Transverse colon (tissue), 4 donors: ENCODE measurements around the gene CDK14. TPM values are rescaled to one million over a fixed set of nuclear protein-coding genes. Genes with fewer than 3 reads are reported as not detected.
A peak's percentile ranks its signal among the peaks of the same experiment; 100 is the strongest.
"Not testable (repeated sequence)": the region's sequence is repeated elsewhere in the genome, so short reads cannot be mapped to it uniquely, and the experiment has no call there.

Source experiments
- DNase-seq: peaks from one replicate; pipeline ENCODE4 v3.0.0-alpha.2; 2019
- H3K27ac ChIP-seq, 4 donors: fragments of 200-600 bp; sonication (generic); 2 replicates each; pipeline ENCODE4 v1.5.1; 2016 to 2018; ENCODE audit warnings: inconsistent platforms in 4 of 4
- H3K27me3 ChIP-seq: fragments of 200-600 bp; sonication (generic); 2 replicates; pipeline ENCODE4 v1.5.1; 2017; ENCODE audit warnings: inconsistent platforms
- H3K36me3 ChIP-seq, 4 donors: fragments of 200-600 bp; sonication (generic); 2 replicates each; pipeline ENCODE4 v1.5.1; 2017 to 2019; ENCODE audit warnings: inconsistent platforms in 4 of 4
- H3K4me1 ChIP-seq, 4 donors: fragments of 200-600 bp; sonication (generic); 2 replicates each; pipeline ENCODE4 v1.5.1; 2017 to 2020; ENCODE audit warnings: inconsistent platforms in 4 of 4
- H3K4me3 ChIP-seq, 4 donors: fragments of 200-600 bp; sonication (generic); 1 replicate in 1 of 4; 2 replicates in 3 of 4; pipeline versions ENCODE4 v1.5.1 to v1.6.1; 2017 to 2019; ENCODE audit warnings: inconsistent platforms in 4 of 4
- H3K9me3 ChIP-seq, 2 donors: fragments of 200-600 bp; sonication (generic); 2 replicates each; pipeline ENCODE4 v1.5.1; 2017 to 2019; ENCODE audit warnings: inconsistent platforms in 2 of 2
- CTCF ChIP-seq, 5 experiments: fragments of 200-600 bp in 3 of 5; fragments of 450-650 bp in 2 of 5; sonication (generic) in 3 of 5; IDR thresholded peaks; 1 replicate in 2 of 5; 2 replicates in 3 of 5; pipeline ENCODE4 v1.5.1; 2016 to 2017; ENCODE audit warnings: antibody characterized with exemption in 5 of 5, inconsistent platforms in 3 of 5, mild to moderate bottlenecking in 2 of 5, moderate library complexity in 1 of 5
- EP300 ChIP-seq: sonication (generic); formaldehyde crosslinking; IDR thresholded peaks from one replicate; pipeline ENCODE4 v1.6.1; 2017; ENCODE audit warnings: antibody characterized with exemption, low read depth
- POLR2A ChIP-seq: fragments of 450-650 bp; IDR thresholded peaks from one replicate; pipeline ENCODE4 v1.6.1; 2016; ENCODE audit warnings: antibody characterized with exemption, mild to moderate bottlenecking, moderate library complexity
- POLR2AphosphoS5 ChIP-seq, 3 donors: sonication (generic); formaldehyde crosslinking; IDR thresholded peaks; one replicate each; pipeline ENCODE4 v1.6.1; 2016; ENCODE audit warnings: antibody characterized with exemption in 3 of 3
- WGBS, 2 donors: methylation state at CpG; one replicate each; pipeline ENCODE4 v1.1.5; 2018; ENCODE audit warnings: low coverage in 1 of 2; 5-methylcytosine and 5-hydroxymethylcytosine counted together
- in situ Hi-C, 4 donors: fragments of 200-750 bp; cut with MboI; loops; one replicate each; pipeline versions ENCODE4 v1.15.0 to v1.15.1; 2017; ENCODE audit warnings: low sequenced_read_pairs in 3 of 4, low pct_ligation_motif_present in 1 of 4, low pct_unique_long_range_greater_than_20kb in 1 of 4
- intact Hi-C: fragments of 100-400 bp; cut with DNase I; formaldehyde crosslinking; loops from one replicate; pipeline ENCODE4 v1.15.1; 2023; ENCODE audit warnings: low total_unique reads
- total RNA-seq, 4 donors: library from RNA; depleted of rRNA; stranded (reverse); fragments of >200 nt; gene quantifications; one replicate each; pipeline ENCODE4 v1.1.0, GENCODE V29; 2016

Gene CDK14
- total RNA-seq, 4 donors from 2014 or later: 0.40 to 15.4 (median 4.8) TPM

DNA sequence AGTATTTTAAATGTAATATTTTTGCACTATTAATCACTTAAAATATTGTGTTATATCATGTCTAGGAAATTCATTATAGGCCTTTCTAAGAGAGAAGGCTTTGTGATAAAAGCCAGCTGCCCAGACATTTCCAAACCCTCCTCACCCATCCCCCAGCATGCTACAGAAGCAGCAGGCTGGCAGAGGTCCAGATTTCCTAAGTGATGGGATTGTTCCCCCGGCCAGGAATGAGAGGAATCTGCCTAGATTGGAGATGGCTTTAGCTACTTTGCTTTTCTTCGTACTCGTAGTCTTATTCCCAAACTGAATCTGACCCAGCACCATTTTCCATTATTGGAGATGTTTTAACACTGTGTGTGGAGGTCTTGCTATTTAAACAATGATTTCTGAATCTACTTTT lies 29.4 kb downstream of the CDK14 start:
- 47 to 76% methylated on average over 3 of the region's 3 CpGs for WGBS, 2 donors
- Histone ChIP-seq H3K27me3 (no peaks in the 10 kb centered on the region), H3K36me3 (no peaks in the 10 kb centered on the region), H3K4me3 (no peak overlapping the region), H3K27ac (peak overlapping the region in 2 of 4 donors; percentile 9 to 39), H3K4me1 (peaks cover 0 to 24% (median 16%) of the 10 kb centered on the region in 4 donors), H3K9me3 (no peaks in the 10 kb centered on the region)
- intact Hi-C loops (no loop called here), in situ Hi-C loops (no loop called here)
- TF ChIP-seq POLR2A (no peak), EP300 (no peak), POLR2AphosphoS5 (IDR thresholded peaks at IDR 0.05) (no peak), CTCF (IDR thresholded peaks at IDR 0.05) (no peak)
- DNase-seq: peak; percentile 11

DNA sequence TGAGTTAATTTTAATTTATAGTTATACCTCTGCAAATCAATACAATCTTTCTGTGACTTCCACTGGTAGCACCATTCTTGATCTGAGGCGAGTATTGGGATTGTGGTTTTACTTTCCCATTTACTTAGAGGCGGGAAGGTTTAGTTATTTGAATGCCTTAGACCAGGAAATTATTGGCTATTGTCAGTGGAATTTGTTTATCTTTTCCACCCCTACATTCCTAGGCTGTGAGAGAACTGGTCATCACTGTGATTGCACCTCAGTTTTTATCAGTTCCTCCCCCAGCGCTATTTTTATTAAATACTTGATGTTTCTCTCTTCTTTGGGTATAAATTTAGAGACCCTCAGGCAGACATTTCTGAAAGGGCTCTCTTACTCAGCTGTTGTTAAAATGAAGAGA lies 29.9 kb downstream of the CDK14 start:
- TF ChIP-seq EP300 (no peak), POLR2A (no peak), CTCF (IDR thresholded peaks at IDR 0.05) (no peak), POLR2AphosphoS5 (IDR thresholded peaks at IDR 0.05) (no peak)
- Histone ChIP-seq H3K4me3 (no peak overlapping the region), H3K9me3 (no peaks in the 10 kb centered on the region), H3K36me3 (no peaks in the 10 kb centered on the region), H3K4me1 (peaks cover 0 to 24% (median 16%) of the 10 kb centered on the region in 4 donors), H3K27me3 (no peaks in the 10 kb centered on the region), H3K27ac (peak overlapping the region in 2 of 4 donors; percentile 9 to 39)
- DNase-seq: no peak
- WGBS, 2 donors: 66 to 72% methylated on average over 2 to 3 of the region's 3 CpGs
- in situ Hi-C loops (no loop called here), intact Hi-C loops (no loop called here)

DNA sequence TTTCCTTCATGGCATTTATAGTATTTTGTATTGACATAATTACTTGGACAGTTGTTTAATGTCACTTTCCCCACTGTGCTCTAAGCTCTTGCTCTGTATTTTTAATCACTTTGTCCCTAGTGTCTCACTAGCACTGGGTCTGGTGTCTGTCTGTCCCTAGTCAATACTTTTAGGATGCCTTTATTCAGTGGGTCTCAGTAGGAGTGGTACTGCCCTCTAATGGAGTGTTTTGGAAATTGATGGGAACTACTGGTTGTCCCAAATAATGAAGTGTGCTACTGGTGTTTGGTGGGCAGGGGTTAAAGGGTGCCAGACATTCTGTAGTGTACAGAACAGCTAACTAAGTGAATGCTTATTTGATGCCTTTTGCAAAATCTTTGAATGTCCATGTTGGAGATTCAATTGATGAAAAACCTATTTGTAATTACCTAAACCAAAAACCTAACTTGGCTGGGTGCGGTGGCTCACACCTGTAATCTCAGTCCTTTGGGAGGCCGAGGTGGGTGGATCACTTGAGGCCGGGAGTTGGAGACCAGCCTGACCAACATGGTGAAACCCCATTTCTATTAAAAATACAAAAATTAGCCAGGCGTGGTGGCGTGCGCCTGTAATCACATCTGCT lies 33.3 kb downstream of the CDK14 start:
- H3K27me3 ChIP-seq: no peaks in the 10 kb centered on the region
- no peak overlapping the region for H3K4me3 ChIP-seq
- intact Hi-C loops (no loop called here), in situ Hi-C loops (no loop called here)
- TF ChIP-seq POLR2A (no peak), CTCF (IDR thresholded peaks at IDR 0.05) (peak; percentile 34 to 57 (median 48)), EP300 (no peak)
- 93% methylated on average over 6 of the region's 6 CpGs; no CpG with 5 or more reads in 1 of the 2 donors for WGBS, 2 donors
- H3K27ac ChIP-seq: no peak overlapping the region
- no peak for DNase-seq
- H3K36me3 ChIP-seq: no peaks in the 10 kb centered on the region
- H3K4me1 ChIP-seq: peaks cover 0 to 11% (median 11%) of the 10 kb centered on the region in 4 donors
- H3K9me3 ChIP-seq: no peaks in the 10 kb centered on the region

DNA sequence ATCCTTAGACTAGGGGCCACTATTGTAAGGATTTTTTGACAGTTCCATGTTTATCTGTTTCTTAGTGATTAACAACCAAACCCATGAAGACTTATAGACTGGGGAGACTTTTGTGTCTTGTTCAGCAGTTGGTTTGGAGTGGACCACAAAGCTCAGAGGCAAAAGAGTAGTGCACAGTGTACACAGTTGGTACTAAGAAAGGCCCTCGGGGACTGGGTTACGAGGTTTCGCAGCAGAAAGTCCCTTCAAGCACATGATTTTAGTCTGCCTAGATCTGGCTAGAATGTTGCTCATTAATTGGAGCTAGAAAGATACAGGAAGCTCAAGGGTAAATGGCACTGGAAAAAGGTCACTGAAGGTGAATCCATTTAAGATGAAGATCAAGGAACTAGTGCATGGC lies 35.4 kb downstream of the CDK14 start:
- no peak for TF ChIP-seq EP300
- no peak for TF ChIP-seq CTCF (IDR thresholded peaks at IDR 0.05)
- no peak for TF ChIP-seq POLR2AphosphoS5 (IDR thresholded peaks at IDR 0.05)
- no peak for TF ChIP-seq POLR2A
- intact Hi-C loops: no loop called here

DNA sequence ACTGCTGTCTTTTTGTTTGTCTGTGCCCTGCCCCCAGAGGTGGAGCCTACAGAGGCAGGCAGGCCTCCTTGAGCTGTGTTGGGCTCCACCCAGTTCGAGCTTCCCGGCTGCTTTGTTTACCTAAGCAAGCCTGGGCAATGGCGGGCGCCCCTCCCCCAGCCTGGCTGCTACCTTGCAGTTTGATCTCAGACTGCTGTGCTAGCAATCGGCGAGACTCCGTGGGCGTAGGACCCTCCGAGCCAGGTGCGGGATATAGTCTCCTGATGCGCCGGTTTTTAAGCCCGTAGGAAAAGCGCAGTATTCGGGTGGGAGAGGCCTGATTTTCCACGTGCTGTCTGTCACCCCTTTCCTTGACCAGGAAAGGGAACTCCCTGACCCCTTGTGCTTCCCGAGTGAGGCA lies 43.6 kb downstream of the CDK14 start:
- DNase-seq, in situ Hi-C loops, H3K27me3 ChIP-seq, H3K27ac ChIP-seq, H3K4me3 ChIP-seq, H3K4me1 ChIP-seq, H3K36me3 ChIP-seq, intact Hi-C loops, H3K9me3 ChIP-seq: not testable (repeated sequence)
- 85% methylated on average over 17 of the region's 17 CpGs; no CpG with 5 or more reads in 1 of the 2 donors for WGBS, 2 donors

More for the DNA sequence above, 35.4 kb downstream of the CDK14 start:
- no peak overlapping the region for H3K27ac ChIP-seq
- no peak for DNase-seq
- in situ Hi-C loops: no loop called here
- H3K9me3 ChIP-seq: no peaks in the 10 kb centered on the region
- 88 to 100% methylated on average over 3 of the region's 3 CpGs for WGBS, 2 donors
- H3K4me3 ChIP-seq: no peak overlapping the region
- no peaks in the 10 kb centered on the region for H3K4me1 ChIP-seq
- no peaks in the 10 kb centered on the region for H3K27me3 ChIP-seq
- H3K36me3 ChIP-seq: no peaks in the 10 kb centered on the region
